NCI-H1105 treated with DMSO at 0.1 percent for 48 hours (cell line): Measurements from ENCODE around the gene FHIT.

Experiments
- DNase-seq: peaks from one replicate; lab custom pipeline; 2025; lab: John Stamatoyannopoulos, UW

Gene FHIT

GRCh38 chr3:59766200-59766872, 1484.9 kb downstream of the FHIT start:
- no peak for DNase-seq

GRCh38 chr3:59764171-59764570, 1487.1 kb downstream of the FHIT start:
- no peak for DNase-seq

GRCh38 chr3:59762941-59763340, 1488.3 kb downstream of the FHIT start:
- no peak for DNase-seq

- DNase-seq = no peak
Observed at GRCh38 chr3:59759298-59760031, 1491.8 kb downstream of the FHIT start.

- DNase-seq = no peak
Observed at GRCh38 chr3:59758672-59759071, 1492.6 kb downstream of the FHIT start.

GRCh38 chr3:59756934-59757333, 1494.3 kb downstream of the FHIT start:
- no peak for DNase-seq

- no peak for DNase-seq
Observed at GRCh38 chr3:59754456-59755129, 1496.7 kb downstream of the FHIT start.

GRCh38 chr3:59753808-59754450, 1497.3 kb downstream of the FHIT start:
- no peak for DNase-seq

- DNase-seq = no peak
Observed at GRCh38 chr3:59752925-59753324, 1498.3 kb downstream of the FHIT start.

- DNase-seq = no peak
Observed at GRCh38 chr3:59751606-59752005, 1499.6 kb downstream of the FHIT start.

GRCh38 chr3:59750391-59750790, 1500.9 kb downstream of the FHIT start:
- no peak for DNase-seq

GRCh38 chr3:59749291-59749690, 1502.0 kb downstream of the FHIT start:
- no peak for DNase-seq

- no peak for DNase-seq
Observed at GRCh38 chr3:59746585-59746984, 1504.7 kb downstream of the FHIT start.

GRCh38 chr3:59737241-59737640, 1514.0 kb downstream of the FHIT start:
- no peak for DNase-seq

GRCh38 chr3:59734061-59734460, 1517.2 kb downstream of the FHIT start:
- no peak for DNase-seq

- DNase-seq = no peak
Observed at GRCh38 chr3:59733041-59733809, 1518.0 kb downstream of the FHIT start.

- no peak for DNase-seq
Observed at GRCh38 chr3:59731943-59732342, 1519.3 kb downstream of the FHIT start.

- no peak for DNase-seq
Observed at GRCh38 chr3:59730591-59730990, 1520.7 kb downstream of the FHIT start.

GRCh38 chr3:59728587-59728908, 1522.7 kb downstream of the FHIT start:
- no peak for DNase-seq

- DNase-seq = no peak
Observed at GRCh38 chr3:59727902-59728586, 1523.2 kb downstream of the FHIT start.

GRCh38 chr3:59726279-59726678, 1525.0 kb downstream of the FHIT start:
- no peak for DNase-seq
